ENCODE data around the gene DMD. TPM values are rescaled to one million over a fixed set of nuclear protein-coding genes. Genes with fewer than 3 reads are reported as not detected.

Gene DMD
- polyA plus RNA-seq, 1 donor from 2014 or later: 21.6 TPM

GRCh38 chrX:31136144-31136611, 2075.2 kb downstream of the DMD start:
- no peaks in the 10 kb centered on the region for H3K9me2 ChIP-seq (ENCODE audit: insufficient read depth, low read length)
- H3K27me3 ChIP-seq (ENCODE audit: insufficient read depth, low read depth, low read length): no peaks in the 10 kb centered on the region

GRCh38 chrX:31132821-31133241, 2078.5 kb downstream of the DMD start:
- no peaks in the 10 kb centered on the region for H3K9me3 ChIP-seq (ENCODE audit: low read length)
- H3K9ac ChIP-seq (ENCODE audit: low read length): peak overlapping the region; percentile 66
- H3K27me3 ChIP-seq (ENCODE audit: insufficient read depth, low read depth, low read length): no peaks in the 10 kb centered on the region
- peak overlapping the region; percentile 19 for H3K4me2 ChIP-seq (ENCODE audit: low read length)
- peak overlapping the region; percentile 98 for H3K27ac ChIP-seq (ENCODE audit: low read length)
- H3K9me2 ChIP-seq (ENCODE audit: insufficient read depth, low read length): no peaks in the 10 kb centered on the region
- no peaks in the 10 kb centered on the region for H4K20me1 ChIP-seq (ENCODE audit: insufficient read depth)
- peak overlapping the region; percentile 34 for H3K4me3 ChIP-seq (ENCODE audit: low read length)
- H3K36me3 ChIP-seq (ENCODE audit: insufficient read depth, low read length): no peaks in the 10 kb centered on the region
- H3F3A ChIP-seq (ENCODE audit: insufficient read depth, low read length, poor library complexity, severe bottlenecking): no peaks in the 10 kb centered on the region
- H3K79me2 ChIP-seq (replicated peaks; ENCODE audit: insufficient read depth, low read length): no peaks in the 10 kb centered on the region
- H2AFZ ChIP-seq (ENCODE audit: low read depth, low read length): no peak overlapping the region
- peak; percentile 27 for TF ChIP-seq RAD21 (conservative IDR thresholded peaks at IDR 0.05)
- peak; percentile 70 for TF ChIP-seq EP300 (conservative IDR thresholded peaks at IDR 0.05; ENCODE audit: poor library complexity, severe bottlenecking)
- TF ChIP-seq POLR2AphosphoS5 (IDR thresholded peaks at IDR 0.05): peak; percentile 62
- no peak for TF ChIP-seq SMC3 (conservative IDR thresholded peaks at IDR 0.05; ENCODE audit: poor library complexity)

More at GRCh38 chrX:31136144-31136611, 2075.2 kb downstream of the DMD start:
- peak overlapping the region; percentile 23 for H3K4me3 ChIP-seq (ENCODE audit: low read length)
- H3K27ac ChIP-seq (ENCODE audit: low read length): peak overlapping the region; percentile 98
- no peaks in the 10 kb centered on the region for H4K20me1 ChIP-seq (ENCODE audit: insufficient read depth)
- H3K36me3 ChIP-seq (ENCODE audit: insufficient read depth, low read length): no peaks in the 10 kb centered on the region
- TF ChIP-seq EP300 (conservative IDR thresholded peaks at IDR 0.05; ENCODE audit: poor library complexity, severe bottlenecking): peak; percentile 21
- TF ChIP-seq RAD21 (conservative IDR thresholded peaks at IDR 0.05): no peak
- TF ChIP-seq CTCF (IDR thresholded peaks at IDR 0.05; ENCODE audit: poor library complexity, severe bottlenecking): no peak
- H2AFZ ChIP-seq (ENCODE audit: low read depth, low read length): no peak overlapping the region
- H3K9me3 ChIP-seq (ENCODE audit: low read length): no peaks in the 10 kb centered on the region
- no peaks in the 10 kb centered on the region for H3K79me2 ChIP-seq (replicated peaks; ENCODE audit: insufficient read depth, low read length)
- H3K9ac ChIP-seq (ENCODE audit: low read length): peak overlapping the region; percentile 45
- H3F3A ChIP-seq (ENCODE audit: insufficient read depth, low read length, poor library complexity, severe bottlenecking): no peaks in the 10 kb centered on the region
- no peak overlapping the region for H3K4me2 ChIP-seq (ENCODE audit: low read length)

GRCh38 chrX:31130457-31131220, 2080.7 kb downstream of the DMD start:
- Histone ChIP-seq H3F3A (ENCODE audit: insufficient read depth, low read length, poor library complexity, severe bottlenecking) (no peaks in the 10 kb centered on the region), H3K9me3 (ENCODE audit: low read length) (no peaks in the 10 kb centered on the region), H3K4me2 (ENCODE audit: low read length) (no peak overlapping the region), H3K27ac (ENCODE audit: low read length) (peak overlapping the region; percentile 98), H2AFZ (ENCODE audit: low read depth, low read length) (no peak overlapping the region), H3K79me2 (replicated peaks; ENCODE audit: insufficient read depth, low read length) (no peaks in the 10 kb centered on the region), H3K9ac (ENCODE audit: low read length) (no peak overlapping the region), H3K9me2 (ENCODE audit: insufficient read depth, low read length) (no peaks in the 10 kb centered on the region), H4K20me1 (ENCODE audit: insufficient read depth) (no peaks in the 10 kb centered on the region), H3K4me3 (ENCODE audit: low read length) (no peak overlapping the region), H3K36me3 (ENCODE audit: insufficient read depth, low read length) (no peaks in the 10 kb centered on the region), H3K27me3 (ENCODE audit: insufficient read depth, low read depth, low read length) (no peaks in the 10 kb centered on the region)
- TF ChIP-seq MXI1 (conservative IDR thresholded peaks at IDR 0.05; ENCODE audit: poor library complexity, severe bottlenecking): no peak
- no peak for TF ChIP-seq TAF1 (IDR thresholded peaks at IDR 0.05; ENCODE audit: low read depth)
- TF ChIP-seq CTCF (IDR thresholded peaks at IDR 0.05; ENCODE audit: poor library complexity, severe bottlenecking): no peak
